NCI-H2171 (cell line): ENCODE data around the gene HLCS.

ENCODE experiments used
- DNase-seq: peaks from one replicate; lab custom pipeline; 2025; lab: John Stamatoyannopoulos, UW

HLCS gene

GRCh38 chr21:36743446-36743845, 223.0 kb downstream of the HLCS start:
- DNase-seq, result no peak

- no peak for DNase-seq
These were observed 223.5 kb downstream of the HLCS start for GRCh38 chr21:36743008-36743407.

GRCh38 chr21:36741506-36741905, 225.0 kb downstream of the HLCS start:
- DNase-seq, result no peak

GRCh38 chr21:36738489-36739126, 227.9 kb downstream of the HLCS start:
- DNase-seq, result no peak

GRCh38 chr21:36735724-36736320, 230.6 kb downstream of the HLCS start:
- no peak for DNase-seq

GRCh38 chr21:36735201-36735515, 231.3 kb downstream of the HLCS start:
- no peak for DNase-seq

- no peak for DNase-seq
These were observed 231.9 kb downstream of the HLCS start for GRCh38 chr21:36734367-36735200.

- DNase-seq, result no peak
These were observed 232.6 kb downstream of the HLCS start for GRCh38 chr21:36733857-36734256.

- DNase-seq, result no peak
These were observed 233.7 kb downstream of the HLCS start for GRCh38 chr21:36732761-36733160.

- no peak for DNase-seq
These were observed 234.3 kb downstream of the HLCS start for GRCh38 chr21:36732217-36732616.

GRCh38 chr21:36730291-36731281, 235.9 kb downstream of the HLCS start:
- no peak for DNase-seq

- DNase-seq, result no peak
These were observed 237.0 kb downstream of the HLCS start for GRCh38 chr21:36729310-36729970.

GRCh38 chr21:36728371-36729111, 237.9 kb downstream of the HLCS start:
- DNase-seq, result no peak

- no peak for DNase-seq
These were observed 238.6 kb downstream of the HLCS start for GRCh38 chr21:36727866-36728265.

GRCh38 chr21:36725793-36726386, 240.6 kb downstream of the HLCS start:
- no peak for DNase-seq

- no peak for DNase-seq
These were observed 241.8 kb downstream of the HLCS start for GRCh38 chr21:36724660-36725059.

GRCh38 chr21:36723371-36723881, 243.0 kb downstream of the HLCS start:
- DNase-seq, result no peak

GRCh38 chr21:36722370-36723368, 243.8 kb downstream of the HLCS start:
- DNase-seq, result no peak

- DNase-seq, result no peak
These were observed 244.7 kb downstream of the HLCS start for GRCh38 chr21:36721817-36722216.
